Osteoblast (primary cell): ENCODE measurements around the gene SERINC5. TPM values are rescaled to one million over a fixed set of nuclear protein-coding genes. Genes with fewer than 3 reads are reported as not detected.

ENCODE experiments used
- DNase-seq: peaks from one replicate; pipeline ENCODE4 v3.0.0; 2011; ENCODE audit warnings: low spot score, mixed read lengths; ENCODE audit not compliant: insufficient read length; ENCODE audit errors: missing footprints
- H2AFZ ChIP-seq: 2 replicates; pipeline ENCODE4 v1.6.0; 2011; ENCODE audit warnings: mild to moderate bottlenecking, low read length
- H3K27ac ChIP-seq: 2 replicates; pipeline ENCODE4 v1.5.1; 2011; ENCODE audit warnings: mild to moderate bottlenecking, low read depth, low read length, moderate library complexity
- H3K27me3 ChIP-seq: 2 replicates; pipeline ENCODE4 v1.6.0; 2012; ENCODE audit warnings: mild to moderate bottlenecking, control low read depth, inconsistent platforms, low read length, moderate library complexity; ENCODE audit not compliant: insufficient read depth
- H3K36me3 ChIP-seq: 2 replicates; pipeline ENCODE4 v1.5.1; 2011; ENCODE audit warnings: mild to moderate bottlenecking, low read length, control low read depth, moderate library complexity; ENCODE audit not compliant: insufficient read depth
- H3K4me1 ChIP-seq: 2 replicates; pipeline ENCODE4 v1.5.1; 2011; ENCODE audit warnings: mild to moderate bottlenecking, low read length, control low read depth, moderate library complexity; ENCODE audit not compliant: insufficient read depth
- H3K4me2 ChIP-seq: 2 replicates; pipeline ENCODE4 v1.6.0; 2011; ENCODE audit warnings: mild to moderate bottlenecking, low read length; ENCODE audit not compliant: insufficient read depth
- H3K4me3 ChIP-seq: fragments of 200-600 bp; sonication (generic); 3 replicates; pipeline ENCODE4 v1.5.1; 2012; ENCODE audit warnings: mild to moderate bottlenecking, low read length, inconsistent platforms; ENCODE audit not compliant: insufficient read depth
- H3K79me2 ChIP-seq: 2 replicates; pipeline ENCODE4 v1.6.0; 2012; ENCODE audit warnings: mild to moderate bottlenecking, low read length, control low read depth, inconsistent platforms; ENCODE audit not compliant: insufficient read depth
- H3K9me3 ChIP-seq: 2 replicates; pipeline ENCODE4 v1.5.1; 2011; ENCODE audit warnings: low read depth, low read length, control low read depth
- H4K20me1 ChIP-seq: 2 replicates; pipeline ENCODE4 v1.6.0; 2012; ENCODE audit warnings: mild to moderate bottlenecking, low read length, control low read depth; ENCODE audit not compliant: insufficient read depth
- total RNA-seq: library from RNA; depleted of rRNA; stranded (reverse); fragments of >200 nt; gene quantifications from 2 replicates; pipeline ENCODE4 v1.2.3, GENCODE V29; 2012
- TF ChIP-seq, protein P1 (sequence below): IDR thresholded peaks from 2 replicates; pipeline ENCODE4 v1.5.1; 2011; ENCODE audit warnings: mild to moderate bottlenecking, low read depth, low read length, moderate library complexity; ENCODE audit errors: extremely low read depth

The SERINC5 gene
- total RNA-seq, 1 donor, result 96.3 TPM

DNA sequence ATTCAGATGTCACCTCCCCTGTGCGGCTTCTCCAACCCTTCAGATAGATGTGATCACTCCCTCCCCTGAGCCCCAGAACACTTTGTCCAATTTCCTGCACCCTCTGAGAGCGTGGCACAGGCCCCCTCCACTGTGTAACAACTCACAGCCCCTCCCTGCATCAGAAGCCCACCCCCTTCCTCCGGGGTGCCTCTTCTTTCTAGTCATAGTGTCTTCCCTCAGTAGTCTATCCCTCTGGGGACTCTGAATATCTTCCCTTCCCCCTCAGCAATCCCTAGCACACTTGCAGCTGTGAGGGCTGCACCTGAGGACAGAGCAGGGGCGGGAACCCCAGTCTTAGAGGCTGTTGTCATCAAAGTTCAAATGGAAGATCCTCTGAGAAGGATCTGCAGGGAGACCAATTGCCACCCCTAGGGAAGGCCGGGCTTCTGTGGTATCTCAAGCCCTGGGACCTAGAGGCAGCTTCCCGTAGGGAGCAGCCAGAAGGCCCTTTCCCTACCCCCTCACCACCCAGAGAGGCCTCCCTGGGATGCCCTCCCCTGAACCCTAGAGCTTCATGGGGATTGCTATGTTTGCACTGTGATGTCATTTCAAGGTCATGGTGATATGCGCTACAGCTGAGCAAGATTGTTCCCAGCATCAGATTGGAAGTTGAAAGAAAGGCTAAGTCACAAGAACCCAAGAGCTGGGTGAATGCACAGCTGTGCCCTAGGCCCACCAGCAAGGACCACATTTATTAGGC, 150.0 kb downstream of the SERINC5 start:
- Histone ChIP-seq H3K9me3 (no peaks in the 10 kb centered on the region), H3K27ac (no peak overlapping the region)
- TF ChIP-seq, protein P1, sequence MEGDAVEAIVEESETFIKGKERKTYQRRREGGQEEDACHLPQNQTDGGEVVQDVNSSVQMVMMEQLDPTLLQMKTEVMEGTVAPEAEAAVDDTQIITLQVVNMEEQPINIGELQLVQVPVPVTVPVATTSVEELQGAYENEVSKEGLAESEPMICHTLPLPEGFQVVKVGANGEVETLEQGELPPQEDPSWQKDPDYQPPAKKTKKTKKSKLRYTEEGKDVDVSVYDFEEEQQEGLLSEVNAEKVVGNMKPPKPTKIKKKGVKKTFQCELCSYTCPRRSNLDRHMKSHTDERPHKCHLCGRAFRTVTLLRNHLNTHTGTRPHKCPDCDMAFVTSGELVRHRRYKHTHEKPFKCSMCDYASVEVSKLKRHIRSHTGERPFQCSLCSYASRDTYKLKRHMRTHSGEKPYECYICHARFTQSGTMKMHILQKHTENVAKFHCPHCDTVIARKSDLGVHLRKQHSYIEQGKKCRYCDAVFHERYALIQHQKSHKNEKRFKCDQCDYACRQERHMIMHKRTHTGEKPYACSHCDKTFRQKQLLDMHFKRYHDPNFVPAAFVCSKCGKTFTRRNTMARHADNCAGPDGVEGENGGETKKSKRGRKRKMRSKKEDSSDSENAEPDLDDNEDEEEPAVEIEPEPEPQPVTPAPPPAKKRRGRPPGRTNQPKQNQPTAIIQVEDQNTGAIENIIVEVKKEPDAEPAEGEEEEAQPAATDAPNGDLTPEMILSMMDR, result no peak

DNA sequence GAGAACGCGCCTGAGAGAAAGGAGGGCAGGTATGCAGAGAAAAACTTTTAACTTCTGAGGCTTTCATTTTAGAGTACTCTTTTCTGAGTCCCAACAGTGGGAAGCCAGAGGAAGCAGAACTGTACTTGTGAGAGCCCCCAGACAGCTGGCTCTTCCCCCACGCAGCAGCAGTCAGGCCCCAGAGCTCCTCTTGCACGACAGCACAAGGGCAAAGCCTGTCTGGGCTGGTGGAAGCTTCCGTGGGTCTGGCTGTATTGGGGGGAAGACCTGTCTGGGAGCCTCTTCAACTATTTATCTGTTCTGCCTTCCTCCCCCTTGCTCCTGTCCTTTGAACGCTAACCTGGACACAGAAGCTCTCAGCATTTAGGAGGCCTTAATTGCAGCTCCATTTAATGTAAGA, 152.5 kb downstream of the SERINC5 start:
- DNase-seq, result no peak
- H3K9me3 ChIP-seq, result no peaks in the 10 kb centered on the region
- H3K79me2 ChIP-seq, result no peaks in the 10 kb centered on the region
- H3K4me1 ChIP-seq, result no peaks in the 10 kb centered on the region
- no peaks in the 10 kb centered on the region for H4K20me1 ChIP-seq
- H3K36me3 ChIP-seq, result no peaks in the 10 kb centered on the region
- H3K27ac ChIP-seq, result no peak overlapping the region
- H3K4me2 ChIP-seq, result no peak overlapping the region
- TF ChIP-seq, protein P1, result no peak
- no peaks in the 10 kb centered on the region for H3K27me3 ChIP-seq
- no peak overlapping the region for H2AFZ ChIP-seq
- no peak overlapping the region for H3K4me3 ChIP-seq

More for the DNA sequence above, 150.0 kb downstream of the SERINC5 start:
- Histone ChIP-seq H3K79me2 (no peaks in the 10 kb centered on the region), H3K27me3 (no peaks in the 10 kb centered on the region), H4K20me1 (no peaks in the 10 kb centered on the region), H3K4me3 (no peak overlapping the region), H2AFZ (no peak overlapping the region), H3K36me3 (no peaks in the 10 kb centered on the region), H3K4me2 (no peak overlapping the region), H3K4me1 (no peaks in the 10 kb centered on the region)
- DNase-seq, result no peak

DNA sequence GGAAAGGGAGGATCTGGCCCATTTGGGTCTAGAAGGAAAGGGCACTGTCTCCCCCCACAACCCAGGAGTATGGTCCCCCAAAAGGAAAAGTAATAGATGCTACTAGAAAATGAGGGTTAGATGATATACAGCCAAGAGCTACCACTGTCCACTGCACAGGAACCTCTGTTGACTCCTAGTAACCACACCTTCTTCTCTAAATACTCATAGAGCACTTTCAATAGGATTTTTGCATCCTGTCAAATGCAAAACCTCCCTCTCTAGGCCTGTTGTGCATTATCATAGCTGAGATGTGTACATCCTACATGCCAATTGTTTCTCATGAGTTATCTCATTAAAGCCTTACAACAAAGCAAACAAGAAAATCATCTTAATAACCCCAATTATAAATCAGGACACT, 153.9 kb downstream of the SERINC5 start:
- Histone ChIP-seq H4K20me1 (no peaks in the 10 kb centered on the region), H3K36me3 (no peaks in the 10 kb centered on the region), H3K9me3 (no peaks in the 10 kb centered on the region), H3K4me2 (no peak overlapping the region), H2AFZ (no peak overlapping the region), H3K27ac (no peak overlapping the region), H3K27me3 (no peaks in the 10 kb centered on the region), H3K4me3 (no peak overlapping the region), H3K4me1 (no peaks in the 10 kb centered on the region), H3K79me2 (no peaks in the 10 kb centered on the region)
- TF ChIP-seq, protein P1, result no peak
- DNase-seq, result no peak

DNA sequence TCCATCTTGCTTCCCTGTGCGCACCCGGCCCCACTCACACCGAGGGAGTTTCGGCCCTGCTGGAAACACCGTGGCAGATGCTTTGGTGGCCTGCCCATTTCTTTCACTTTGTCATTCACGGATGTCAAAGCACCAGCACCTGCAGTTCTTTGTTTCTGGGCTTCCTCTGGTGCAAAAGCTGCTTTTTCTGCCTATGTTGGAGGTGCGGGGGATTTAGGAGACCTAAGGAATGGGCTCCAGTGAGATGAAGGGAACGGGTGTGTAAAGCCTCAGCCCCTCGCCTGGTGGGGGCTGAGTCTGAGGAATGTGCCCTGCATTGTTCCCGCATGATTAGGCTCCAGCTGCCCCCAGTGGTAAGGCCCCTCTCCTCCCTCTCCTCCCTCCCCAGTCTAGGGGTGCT, 158.4 kb downstream of the SERINC5 start:
- H3K4me1 ChIP-seq, result no peaks in the 10 kb centered on the region
- no peak overlapping the region for H3K4me2 ChIP-seq
- TF ChIP-seq, protein P1, result no peak
- no peak overlapping the region for H2AFZ ChIP-seq
- no peaks in the 10 kb centered on the region for H3K27me3 ChIP-seq
- DNase-seq, result no peak
- H3K27ac ChIP-seq, result no peak overlapping the region
- H4K20me1 ChIP-seq, result no peaks in the 10 kb centered on the region
- no peaks in the 10 kb centered on the region for H3K9me3 ChIP-seq
- no peaks in the 10 kb centered on the region for H3K79me2 ChIP-seq
- H3K36me3 ChIP-seq, result no peaks in the 10 kb centered on the region
- no peak overlapping the region for H3K4me3 ChIP-seq
